HG03575 (cell line): Measurements from ENCODE around the gene PRSS8.
"Not testable (repeated sequence)": the region's sequence is repeated elsewhere in the genome, so short reads cannot be mapped to it uniquely, and the experiment has no call there.

Experiments used
- ATAC-seq: cut with Tn5 transposase; IDR thresholded peaks from one replicate; pipeline ENCODE4 v1.9.1; 2021; ENCODE audit not compliant: unreplicated experiment, insufficient number of reproducible peaks, low FRiP score; ENCODE audit errors: extremely low read depth

Gene PRSS8

GRCh38 chr16:31147574-31147973 is 12.0 kb upstream of the PRSS8 start:
- ATAC-seq, result no peak

GRCh38 chr16:31145398-31145990 is 10.0 kb upstream of the PRSS8 start:
- ATAC-seq, result no peak

- ATAC-seq, result not testable (repeated sequence)
Measured at GRCh38 chr16:31144418-31144817, 8.9 kb upstream of the PRSS8 start.

GRCh38 chr16:31143694-31144148 is 8.2 kb upstream of the PRSS8 start:
- no peak for ATAC-seq

GRCh38 chr16:31143011-31143693 is 7.6 kb upstream of the PRSS8 start:
- ATAC-seq, result no peak

- peak; percentile 28 for ATAC-seq
Measured at GRCh38 chr16:31142109-31143010, 6.8 kb upstream of the PRSS8 start.

- ATAC-seq, result no peak
Measured at GRCh38 chr16:31141489-31142108, 6.1 kb upstream of the PRSS8 start.

GRCh38 chr16:31141071-31141469 is 5.5 kb upstream of the PRSS8 start:
- ATAC-seq, result not testable (repeated sequence)

GRCh38 chr16:31138621-31139578 is 3.4 kb upstream of the PRSS8 start:
- no peak for ATAC-seq

GRCh38 chr16:31136822-31137499 is 1.4 kb upstream of the PRSS8 start:
- ATAC-seq, result not testable (repeated sequence)

GRCh38 chr16:31136287-31136662 is 748 bp upstream of the PRSS8 start:
- ATAC-seq, result no peak

GRCh38 chr16:31134625-31135534 is 647 bp downstream of the PRSS8 start:
- ATAC-seq, result no peak

- ATAC-seq, result no peak
Measured at GRCh38 chr16:31134091-31134571, 1.4 kb downstream of the PRSS8 start.

- no peak for ATAC-seq
Measured at GRCh38 chr16:31133046-31133501, 2.5 kb downstream of the PRSS8 start.

GRCh38 chr16:31132303-31132979 is 3.1 kb downstream of the PRSS8 start:
- ATAC-seq, result no peak

- ATAC-seq, result no peak
Measured at GRCh38 chr16:31131841-31132271, 3.7 kb downstream of the PRSS8 start.
